Keratinocyte (primary cell): ENCODE results near the gene C1QBP.

Experiments
- EZH2 ChIP-seq: IDR thresholded peaks from one replicate; pipeline ENCODE4 v1.6.1; 2012; ENCODE audit warnings: inconsistent platforms, mild to moderate bottlenecking, low read length, moderate library complexity
- TF ChIP-seq, protein P1 (sequence below), 3 experiments: IDR thresholded peaks in 1 of 3; conservative IDR thresholded peaks in 1 of 3; optimal IDR thresholded peaks in 1 of 3; 2 replicates in 2 of 3; 3 replicates in 1 of 3; pipeline versions ENCODE3 to v1.5.1; 2011; ENCODE audit warnings: low read length in 3 of 3, mild to moderate bottlenecking in 3 of 3, moderate library complexity in 2 of 3, control low read depth in 1 of 3, inconsistent platforms in 1 of 3; ENCODE audit not compliant: insufficient read depth in 2 of 3; ENCODE audit errors: extremely low read depth in 1 of 3

DNA sequence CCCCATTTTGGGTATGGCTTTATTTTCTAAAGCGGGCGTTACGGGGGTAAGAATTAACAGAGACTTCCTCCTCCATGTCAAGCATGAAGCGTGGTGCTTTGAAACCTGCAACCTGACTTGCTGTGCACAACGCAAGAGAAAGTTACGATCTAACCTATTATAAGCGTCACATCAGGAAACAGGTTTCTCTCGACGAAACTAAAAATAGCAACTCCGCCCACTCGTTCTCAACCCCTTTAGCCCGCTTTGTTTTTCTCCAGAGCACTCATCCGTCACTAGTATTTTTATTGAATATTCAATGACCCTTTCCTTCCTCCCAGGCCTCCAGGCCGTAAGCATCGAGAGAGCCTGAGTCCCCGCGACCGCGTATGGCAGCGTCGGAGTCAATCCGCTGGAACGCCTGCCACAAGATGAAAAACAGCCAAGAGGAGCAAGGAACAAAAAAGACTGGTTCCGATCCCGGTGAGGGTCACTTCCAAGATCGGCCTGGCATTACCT, 20.0 kb downstream of the C1QBP start:
- TF ChIP-seq, protein P1, sequence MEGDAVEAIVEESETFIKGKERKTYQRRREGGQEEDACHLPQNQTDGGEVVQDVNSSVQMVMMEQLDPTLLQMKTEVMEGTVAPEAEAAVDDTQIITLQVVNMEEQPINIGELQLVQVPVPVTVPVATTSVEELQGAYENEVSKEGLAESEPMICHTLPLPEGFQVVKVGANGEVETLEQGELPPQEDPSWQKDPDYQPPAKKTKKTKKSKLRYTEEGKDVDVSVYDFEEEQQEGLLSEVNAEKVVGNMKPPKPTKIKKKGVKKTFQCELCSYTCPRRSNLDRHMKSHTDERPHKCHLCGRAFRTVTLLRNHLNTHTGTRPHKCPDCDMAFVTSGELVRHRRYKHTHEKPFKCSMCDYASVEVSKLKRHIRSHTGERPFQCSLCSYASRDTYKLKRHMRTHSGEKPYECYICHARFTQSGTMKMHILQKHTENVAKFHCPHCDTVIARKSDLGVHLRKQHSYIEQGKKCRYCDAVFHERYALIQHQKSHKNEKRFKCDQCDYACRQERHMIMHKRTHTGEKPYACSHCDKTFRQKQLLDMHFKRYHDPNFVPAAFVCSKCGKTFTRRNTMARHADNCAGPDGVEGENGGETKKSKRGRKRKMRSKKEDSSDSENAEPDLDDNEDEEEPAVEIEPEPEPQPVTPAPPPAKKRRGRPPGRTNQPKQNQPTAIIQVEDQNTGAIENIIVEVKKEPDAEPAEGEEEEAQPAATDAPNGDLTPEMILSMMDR (optimal IDR thresholded peaks at IDR 0.05 in 1 of 3, IDR thresholded peaks at IDR 0.05 in 1 of 3, conservative IDR thresholded peaks at IDR 0.05 in 1 of 3; ENCODE audit: extremely low read depth in 1 of 3, insufficient read depth in 2 of 3, low read length in 3 of 3), result no peak
- TF ChIP-seq EZH2, result no peak
